Loucy (cell line): ENCODE measurements around the gene KXD1.

ENCODE experiments used
- EZH2phosphoT487 ChIP-seq: fragments of 200-600 bp; IDR thresholded peaks from 2 replicates; pipeline ENCODE4 v1.6.1; 2018; ENCODE audit warnings: antibody characterized with exemption, mild to moderate bottlenecking, moderate library complexity, borderline replicate concordance
- TF ChIP-seq, protein P1 (sequence below): fragments of 200-600 bp; sonication (generic); conservative IDR thresholded peaks from 2 replicates; pipeline ENCODE4 v1.5.1; 2014; ENCODE audit warnings: mild to moderate bottlenecking, antibody characterized with exemption, low read length

DNA sequence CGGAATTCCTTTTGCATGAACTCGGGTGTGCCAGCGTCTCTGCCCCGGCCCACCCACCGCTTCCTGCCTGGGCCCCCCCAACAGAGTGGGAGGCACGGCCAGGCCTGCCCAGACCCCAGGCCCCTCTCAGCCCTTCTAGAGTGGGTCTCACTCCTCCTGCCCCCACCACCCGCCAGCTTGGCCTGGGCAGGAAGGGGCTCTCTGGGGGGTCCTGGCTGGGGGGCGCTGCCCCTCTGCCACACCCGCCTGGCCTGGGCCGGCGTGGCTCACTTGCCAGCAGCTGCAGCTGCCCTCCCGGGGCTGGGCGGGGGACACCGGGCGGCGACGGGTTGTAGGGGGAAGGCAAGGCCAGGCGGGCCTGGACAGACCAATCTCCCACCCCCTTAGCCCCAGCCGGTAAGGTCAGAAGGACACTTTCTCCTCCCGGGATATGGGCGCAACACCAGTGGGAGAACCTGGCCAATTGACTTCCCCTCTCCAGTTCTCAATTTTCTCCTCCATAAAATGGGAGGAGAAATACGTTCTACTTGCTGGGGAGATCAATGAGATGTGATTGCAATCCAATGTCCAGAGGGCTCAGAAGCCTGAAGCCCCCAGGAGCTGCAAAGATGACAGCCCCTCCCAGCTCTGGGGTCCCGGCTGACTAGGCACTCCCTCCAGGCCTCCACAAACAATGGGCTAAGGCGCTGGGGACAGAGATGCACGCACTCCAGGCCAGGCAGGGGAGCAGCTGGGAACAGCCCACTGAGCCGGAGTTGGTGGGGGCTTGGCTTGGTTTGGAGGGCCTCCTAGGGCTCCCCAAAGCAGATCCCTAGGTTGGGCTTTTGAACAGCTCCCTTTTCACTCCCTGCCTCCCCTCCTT lies 46.5 kb downstream of the KXD1 start:
- TF ChIP-seq, protein P1, sequence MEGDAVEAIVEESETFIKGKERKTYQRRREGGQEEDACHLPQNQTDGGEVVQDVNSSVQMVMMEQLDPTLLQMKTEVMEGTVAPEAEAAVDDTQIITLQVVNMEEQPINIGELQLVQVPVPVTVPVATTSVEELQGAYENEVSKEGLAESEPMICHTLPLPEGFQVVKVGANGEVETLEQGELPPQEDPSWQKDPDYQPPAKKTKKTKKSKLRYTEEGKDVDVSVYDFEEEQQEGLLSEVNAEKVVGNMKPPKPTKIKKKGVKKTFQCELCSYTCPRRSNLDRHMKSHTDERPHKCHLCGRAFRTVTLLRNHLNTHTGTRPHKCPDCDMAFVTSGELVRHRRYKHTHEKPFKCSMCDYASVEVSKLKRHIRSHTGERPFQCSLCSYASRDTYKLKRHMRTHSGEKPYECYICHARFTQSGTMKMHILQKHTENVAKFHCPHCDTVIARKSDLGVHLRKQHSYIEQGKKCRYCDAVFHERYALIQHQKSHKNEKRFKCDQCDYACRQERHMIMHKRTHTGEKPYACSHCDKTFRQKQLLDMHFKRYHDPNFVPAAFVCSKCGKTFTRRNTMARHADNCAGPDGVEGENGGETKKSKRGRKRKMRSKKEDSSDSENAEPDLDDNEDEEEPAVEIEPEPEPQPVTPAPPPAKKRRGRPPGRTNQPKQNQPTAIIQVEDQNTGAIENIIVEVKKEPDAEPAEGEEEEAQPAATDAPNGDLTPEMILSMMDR = no peak
- TF ChIP-seq EZH2phosphoT487 = no peak
